Measurements from ENCODE around the gene ZNF665.

- no peak for TF ChIP-seq POLR2A (IDR thresholded peaks at IDR 0.05; ENCODE audit: low read length)
- TF ChIP-seq GATA1 (IDR thresholded peaks at IDR 0.05; ENCODE audit: low read depth, low read length), result no peak
These were observed 35.0 kb downstream of the ZNF665 start for GRCh38 chr19:53158119-53158656.
